ENCODE results near the gene RBM33. TPM values are rescaled to one million over a fixed set of nuclear protein-coding genes. Genes with fewer than 3 reads are reported as not detected.

The RBM33 gene
- total and polyA plus RNA-seq, 2 of the 8 experiments (the other 6 are each of a cell fraction or from before 2014, with no cell fraction given): 16.5 to 64.6 TPM

DNA sequence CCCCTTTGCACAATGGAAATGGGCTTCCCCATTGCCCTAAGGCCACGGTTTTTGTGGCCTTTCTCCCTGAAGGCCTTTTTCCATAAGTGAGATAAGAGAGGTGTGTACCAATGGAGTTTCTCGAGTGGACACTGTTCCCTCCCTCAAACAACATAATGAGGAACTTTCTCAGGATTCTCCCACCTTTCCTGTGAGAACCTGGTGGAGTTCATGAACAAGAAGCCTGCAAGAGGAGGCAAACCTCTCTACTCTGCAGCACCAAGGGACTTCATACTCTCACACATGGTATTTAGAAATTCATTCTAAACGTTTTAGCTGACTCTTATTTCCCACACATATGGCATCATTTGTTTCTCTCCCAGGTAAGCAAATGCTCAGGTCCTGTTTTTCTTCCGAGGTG lies 7.3 kb upstream of the RBM33 start:
- Histone ChIP-seq H3K4me3 (ENCODE audit: extremely low read depth in 1 of 4, insufficient read depth in 2 of 4, low read depth in 3 of 4, low read length in 4 of 4) (no peak overlapping the region), H2AK5ac (ENCODE audit: low read depth, low read length) (no peak overlapping the region), H3K23ac (ENCODE audit: insufficient read length) (no peak overlapping the region), H2BK12ac (ENCODE audit: low read depth, low read length) (no peak overlapping the region), H2AFZ (ENCODE audit: low read length) (no peak overlapping the region), H3K27ac (ENCODE audit: low read depth, low read length) (no peak overlapping the region), H2BK20ac (ENCODE audit: low read length) (no peak overlapping the region), H4K20me1 (replicated peaks in 1 of 2; ENCODE audit: control insufficient read depth in 1 of 2, insufficient read depth in 2 of 2, low read length in 2 of 2) (no peaks in the 10 kb centered on the region), H3K4ac (replicated peaks; ENCODE audit: insufficient read length, low read depth, low read length) (no peak overlapping the region), H3K18ac (ENCODE audit: extremely low read depth, low read length) (no peak overlapping the region), H3K23me2 (ENCODE audit: low read depth, low read length) (no peaks in the 10 kb centered on the region), H2BK120ac (replicated peaks; ENCODE audit: low read depth, low read length) (no peak overlapping the region), H4K5ac (ENCODE audit: insufficient read length, low read depth, low read length) (no peak overlapping the region), H3K4me2 (ENCODE audit: insufficient read depth in 1 of 2, low read depth in 2 of 2, low read length in 2 of 2) (no peak overlapping the region), H3K36me3 (ENCODE audit: control insufficient read depth in 2 of 4, insufficient read depth in 4 of 4, low read length in 3 of 4) (peaks cover 4 to 20% (median 11%) of the 10 kb centered on the region in 4 experiments; a peak in 5 of 8 replicates), H3K9ac (replicated peaks in 1 of 4; ENCODE audit: extremely low read depth in 1 of 4, low read depth in 3 of 4, low read length in 3 of 4) (no peak overlapping the region), H3K14ac (ENCODE audit: insufficient read length) (no peak overlapping the region), H3K79me1 (ENCODE audit: low read depth, low read length) (no peaks in the 10 kb centered on the region), H4K91ac (replicated peaks; ENCODE audit: insufficient read length, low read length) (no peak overlapping the region), H2BK5ac (ENCODE audit: low read depth, low read length) (no peak overlapping the region), H3K56ac (replicated peaks; ENCODE audit: insufficient read length, low read depth, low read length) (no peak overlapping the region), H2BK15ac (ENCODE audit: low read length) (no peak overlapping the region), H4K8ac (ENCODE audit: extremely low read depth, insufficient read depth, low read length) (no peak overlapping the region), H3K79me2 (ENCODE audit: control insufficient read depth in 1 of 2, insufficient read depth in 2 of 2, low read length in 2 of 2) (no peaks in the 10 kb centered on the region), H3K4me1 (replicated peaks in 1 of 4; ENCODE audit: control insufficient read depth in 3 of 4, insufficient read depth in 4 of 4, low read length in 3 of 4) (no peaks in the 10 kb centered on the region), H3K27me3 (replicated peaks in 1 of 4; ENCODE audit: control insufficient read depth in 3 of 4, extremely low read depth in 1 of 4, insufficient read depth in 3 of 4, low read length in 3 of 4) (no peaks in the 10 kb centered on the region; a peak in 3 of 7 replicates), H3K9me3 (ENCODE audit: insufficient read depth in 2 of 2, low read depth in 1 of 2, low read length in 1 of 2) (peaks cover 54 to 63% of the 10 kb centered on the region in 2 experiments)
- ChIA-PET CTCF (ENCODE audit: partially characterized antibody) (interaction anchor here (1.1 kb wide), 1 partner anchor 877 kb away, joined by 3 read pairs; no protein-coding TSS in a partner anchor), POLR2A (ENCODE audit: partially characterized antibody) (no interaction called here)
- FAIRE-seq (no peak), DNase-seq (ENCODE audit: low read depth in 1 of 2, low spot score in 2 of 2) (no peak)
- 82% methylated on average over 4 of the region's 4 CpGs; no CpG with 5 or more reads in 1 of the 2 experiments for WGBS, 2 experiments (ENCODE audit: extremely low coverage in 1 of 2, insufficient coverage in 1 of 2, insufficient read length in 1 of 2, insufficient replicate concordance in 2 of 2, low coverage in 1 of 2, low lambda C conversion rate in 2 of 2, missing lambda C conversion rate in 1 of 2)
- TF ChIP-seq TAF1 (IDR thresholded peaks at IDR 0.05; ENCODE audit: low read depth, low read length) (no peak), NRF1 (IDR thresholded peaks at IDR 0.05; ENCODE audit: low read depth, low read length) (no peak), CTBP2 (IDR thresholded peaks at IDR 0.05; ENCODE audit: borderline replicate concordance, insufficient read depth, insufficient read length, low read length) (no peak), HDAC2 (IDR thresholded peaks at IDR 0.05; ENCODE audit: borderline replicate concordance in 1 of 2, low read depth in 2 of 2, low read length in 2 of 2) (no peak), ASH2L (IDR thresholded peaks at IDR 0.05; ENCODE audit: low read length) (no peak), SIRT6 (IDR thresholded peaks at IDR 0.05; ENCODE audit: low read length) (no peak)
- TF ChIP-seq, protein P1, sequence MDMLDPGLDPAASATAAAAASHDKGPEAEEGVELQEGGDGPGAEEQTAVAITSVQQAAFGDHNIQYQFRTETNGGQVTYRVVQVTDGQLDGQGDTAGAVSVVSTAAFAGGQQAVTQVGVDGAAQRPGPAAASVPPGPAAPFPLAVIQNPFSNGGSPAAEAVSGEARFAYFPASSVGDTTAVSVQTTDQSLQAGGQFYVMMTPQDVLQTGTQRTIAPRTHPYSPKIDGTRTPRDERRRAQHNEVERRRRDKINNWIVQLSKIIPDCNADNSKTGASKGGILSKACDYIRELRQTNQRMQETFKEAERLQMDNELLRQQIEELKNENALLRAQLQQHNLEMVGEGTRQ (IDR thresholded peaks at IDR 0.05; ENCODE audit: low read length): no peak
- TF ChIP-seq, protein P2, sequence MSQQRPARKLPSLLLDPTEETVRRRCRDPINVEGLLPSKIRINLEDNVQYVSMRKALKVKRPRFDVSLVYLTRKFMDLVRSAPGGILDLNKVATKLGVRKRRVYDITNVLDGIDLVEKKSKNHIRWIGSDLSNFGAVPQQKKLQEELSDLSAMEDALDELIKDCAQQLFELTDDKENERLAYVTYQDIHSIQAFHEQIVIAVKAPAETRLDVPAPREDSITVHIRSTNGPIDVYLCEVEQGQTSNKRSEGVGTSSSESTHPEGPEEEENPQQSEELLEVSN (IDR thresholded peaks at IDR 0.05): no peak
- TF ChIP-seq, protein P3, sequence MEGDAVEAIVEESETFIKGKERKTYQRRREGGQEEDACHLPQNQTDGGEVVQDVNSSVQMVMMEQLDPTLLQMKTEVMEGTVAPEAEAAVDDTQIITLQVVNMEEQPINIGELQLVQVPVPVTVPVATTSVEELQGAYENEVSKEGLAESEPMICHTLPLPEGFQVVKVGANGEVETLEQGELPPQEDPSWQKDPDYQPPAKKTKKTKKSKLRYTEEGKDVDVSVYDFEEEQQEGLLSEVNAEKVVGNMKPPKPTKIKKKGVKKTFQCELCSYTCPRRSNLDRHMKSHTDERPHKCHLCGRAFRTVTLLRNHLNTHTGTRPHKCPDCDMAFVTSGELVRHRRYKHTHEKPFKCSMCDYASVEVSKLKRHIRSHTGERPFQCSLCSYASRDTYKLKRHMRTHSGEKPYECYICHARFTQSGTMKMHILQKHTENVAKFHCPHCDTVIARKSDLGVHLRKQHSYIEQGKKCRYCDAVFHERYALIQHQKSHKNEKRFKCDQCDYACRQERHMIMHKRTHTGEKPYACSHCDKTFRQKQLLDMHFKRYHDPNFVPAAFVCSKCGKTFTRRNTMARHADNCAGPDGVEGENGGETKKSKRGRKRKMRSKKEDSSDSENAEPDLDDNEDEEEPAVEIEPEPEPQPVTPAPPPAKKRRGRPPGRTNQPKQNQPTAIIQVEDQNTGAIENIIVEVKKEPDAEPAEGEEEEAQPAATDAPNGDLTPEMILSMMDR (IDR thresholded peaks at IDR 0.05; ENCODE audit: control extremely low read depth in 1 of 3, insufficient read depth in 1 of 3, low read depth in 1 of 3, low read length in 3 of 3): no peak
